ENCODE results near the gene RINL. TPM values are rescaled to one million over a fixed set of nuclear protein-coding genes. Genes with fewer than 3 reads are reported as not detected.
"Not testable (repeated sequence)": the region's sequence is repeated elsewhere in the genome, so short reads cannot be mapped to it uniquely, and the experiment has no call there.

Gene RINL
- total RNA-seq, 1 donor from 2014 or later: 8.3 TPM

DNA sequence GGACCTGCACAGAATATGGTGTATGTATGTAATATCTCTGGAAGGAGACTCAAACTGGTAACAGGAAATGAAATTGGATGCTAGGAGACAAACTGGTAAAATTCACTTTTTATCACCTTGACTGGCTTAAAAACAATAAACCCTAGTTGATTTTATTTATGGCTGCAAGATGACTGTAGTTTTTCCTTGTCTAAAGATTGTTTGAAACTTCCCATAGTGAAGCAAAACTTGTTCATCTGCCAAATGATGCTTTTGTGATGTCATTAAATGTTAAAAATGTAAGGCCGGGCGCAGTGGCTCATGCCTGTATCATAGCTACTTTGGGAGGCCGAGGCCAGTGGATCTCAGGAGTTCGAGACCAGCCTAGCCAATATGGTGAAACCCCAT, 44.0 kb downstream of the RINL start:
- DNase-seq: no peak

DNA sequence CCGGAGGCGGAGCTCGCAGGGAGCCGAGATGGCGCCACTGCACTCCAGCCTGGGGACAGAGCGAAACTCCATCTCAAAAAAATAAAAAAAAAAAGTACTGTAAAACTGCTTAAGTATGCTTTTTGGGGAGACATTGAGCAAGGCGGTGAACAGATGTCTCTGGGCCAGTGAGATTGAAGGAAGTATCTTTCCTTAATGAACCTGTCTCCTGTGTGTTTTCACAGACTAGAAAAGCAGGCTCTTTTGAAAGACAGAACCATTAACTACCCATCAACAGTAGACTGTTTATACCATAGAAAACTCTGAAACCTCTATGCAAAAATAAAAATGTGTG, 45.0 kb downstream of the RINL start:
- no peak for DNase-seq

DNA sequence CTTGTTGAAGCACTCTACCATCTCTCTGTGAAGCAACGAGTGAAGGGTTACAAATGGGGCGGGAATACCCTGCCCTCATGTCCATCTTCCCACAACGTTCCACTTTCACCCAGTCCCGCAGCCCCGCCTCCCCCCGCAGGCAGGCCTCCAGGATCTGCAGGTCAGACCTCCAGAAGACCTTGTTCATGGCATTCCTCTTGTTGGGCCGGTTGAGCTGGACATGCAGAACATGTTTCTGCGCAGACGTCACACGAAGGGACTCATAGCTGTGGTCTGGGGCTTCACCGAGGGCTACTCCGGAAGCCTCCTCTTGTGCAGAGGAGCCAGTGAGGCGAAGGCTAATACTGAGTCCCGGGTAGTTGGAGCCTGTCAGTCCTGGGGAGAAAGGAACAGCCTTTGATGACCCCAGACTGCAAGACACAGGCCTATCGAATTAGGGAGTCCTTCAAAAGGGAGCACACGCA, 46.9 kb downstream of the RINL start:
- peak; percentile 66 for DNase-seq

DNA sequence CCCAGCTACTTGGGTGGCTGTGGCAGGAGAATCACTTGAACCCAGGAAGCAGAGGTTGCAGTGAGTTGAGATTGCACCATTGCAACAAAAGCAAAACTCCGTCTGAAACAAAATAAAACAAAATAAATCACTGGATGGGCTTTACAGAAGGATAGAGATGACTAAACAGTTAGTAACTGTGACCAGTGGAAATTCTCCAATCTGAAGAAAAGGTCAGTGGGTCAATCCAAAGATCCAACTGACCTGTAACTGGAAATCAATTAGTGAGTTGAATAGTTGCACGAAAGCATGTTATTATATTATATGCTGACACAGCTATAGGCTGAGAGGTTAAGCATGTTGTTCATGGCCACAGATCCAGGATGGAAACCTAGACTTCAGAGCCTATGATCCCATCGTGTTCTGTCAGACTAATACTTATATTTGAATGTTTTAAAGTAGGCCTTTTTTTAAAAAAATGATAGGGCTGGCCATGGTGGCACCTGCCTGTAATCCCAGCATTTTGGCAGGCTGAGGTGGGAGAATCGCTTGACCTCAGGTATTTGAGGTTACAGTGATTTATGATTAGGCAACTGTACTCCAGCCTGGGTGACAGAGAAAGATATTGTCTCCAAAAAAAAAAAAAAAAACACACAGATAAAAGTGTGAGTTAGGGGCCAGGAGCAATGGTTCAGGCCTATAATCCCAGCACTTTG, 47.9 kb downstream of the RINL start:
- no peak for DNase-seq

DNA sequence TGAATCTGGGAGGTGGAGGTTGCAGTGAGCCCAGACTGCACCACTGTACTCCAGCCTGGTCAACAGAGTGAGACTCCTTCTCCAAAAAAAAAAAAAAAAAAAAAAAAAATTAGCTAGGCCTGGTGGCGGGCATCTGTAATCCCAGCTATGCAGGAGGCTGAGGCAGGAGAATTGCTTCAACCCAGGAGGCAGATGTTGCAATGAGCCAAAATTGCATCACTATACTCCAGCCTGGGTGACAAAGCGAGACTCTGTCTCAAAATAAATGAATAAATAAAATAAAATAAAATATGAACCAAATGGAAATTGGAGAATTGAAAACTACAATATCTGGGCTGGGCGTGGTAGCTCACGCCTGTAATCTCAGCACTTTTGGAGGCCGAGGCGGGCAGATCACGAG, 48.9 kb downstream of the RINL start:
- not testable (repeated sequence) for DNase-seq

DNA sequence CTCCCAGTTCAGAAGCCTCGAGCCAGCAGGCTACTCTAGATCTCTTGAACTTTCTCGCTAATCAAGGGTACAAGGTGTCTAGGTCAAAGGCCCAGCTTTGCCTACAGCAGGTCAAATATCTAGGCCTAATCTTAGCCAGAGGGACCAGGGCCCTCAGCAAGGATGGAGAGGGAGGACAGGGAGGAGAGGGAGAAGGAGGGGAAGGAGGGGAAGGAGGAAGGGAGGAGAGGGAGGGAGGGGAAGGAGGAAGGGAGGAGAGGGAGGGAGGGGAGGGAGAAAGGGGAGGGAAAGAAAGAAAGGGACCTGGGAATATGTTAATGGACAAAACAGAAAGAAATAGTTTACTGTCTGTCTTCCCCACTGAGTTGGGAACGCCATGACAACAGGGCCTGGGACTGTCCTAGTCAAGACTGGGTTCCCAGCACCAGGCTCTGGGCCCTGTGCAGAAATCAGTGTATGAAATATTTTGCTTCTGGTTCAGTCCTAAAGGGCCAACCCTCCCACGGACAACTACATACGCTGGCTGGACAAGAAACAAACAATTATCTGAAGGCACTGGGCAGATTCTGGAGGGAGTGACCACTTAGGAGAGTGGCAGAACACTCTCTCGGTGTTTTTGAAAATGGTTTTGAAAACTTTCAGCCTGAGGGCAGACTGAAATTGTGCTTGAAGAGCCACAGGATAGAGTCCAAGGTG, 51.1 kb downstream of the RINL start:
- no peak for DNase-seq

DNA sequence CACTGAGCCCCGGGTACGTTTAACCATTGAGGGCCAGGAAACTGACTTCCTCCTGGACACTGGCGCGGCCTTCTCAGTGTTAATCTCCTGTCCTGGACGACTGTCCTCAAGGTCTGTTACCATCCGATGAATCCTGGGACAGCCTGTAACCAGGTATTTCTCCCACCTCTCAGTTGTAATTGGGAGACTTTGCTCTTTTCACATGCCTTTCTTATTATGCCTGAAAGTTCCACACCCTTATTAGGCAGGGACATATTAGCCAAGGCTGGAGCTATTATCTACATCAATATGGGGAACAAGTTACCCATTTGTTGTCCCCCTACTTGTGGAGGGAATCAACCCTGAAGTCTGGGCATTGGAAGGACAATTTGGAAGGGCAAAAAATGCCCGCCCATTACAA, 52.1 kb downstream of the RINL start:
- not testable (repeated sequence) for DNase-seq

DNA sequence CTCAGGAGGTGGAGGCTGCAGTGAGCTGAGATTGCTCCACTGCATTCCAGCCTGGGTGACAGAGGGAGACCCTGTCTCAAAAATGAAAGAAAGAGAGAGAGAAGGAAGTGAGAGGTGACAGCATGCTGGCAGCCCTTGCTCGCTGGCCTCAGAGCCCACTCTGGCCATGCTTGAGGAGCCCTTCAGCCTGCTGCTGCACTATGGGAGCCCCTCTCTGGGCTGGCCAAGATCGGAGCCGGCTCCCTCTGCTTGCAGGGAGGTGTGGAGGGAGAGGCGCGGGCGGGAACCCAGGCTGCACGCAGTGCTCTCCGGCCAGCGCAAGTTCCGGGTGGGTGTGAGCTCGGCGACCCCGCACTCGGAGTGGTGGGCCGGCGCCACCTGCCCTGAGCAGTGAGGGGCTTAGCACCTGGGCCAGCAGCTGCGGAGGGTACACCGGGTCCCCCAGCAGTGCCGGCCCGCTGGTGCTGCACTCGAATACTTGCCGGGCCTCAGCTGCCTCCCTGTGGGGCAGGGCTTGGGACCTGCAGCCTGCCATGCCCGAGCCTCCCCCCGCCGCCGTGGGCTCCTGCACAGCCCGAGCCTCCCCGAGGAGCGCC, 56.7 kb downstream of the RINL start:
- DNase-seq: not testable (repeated sequence)

DNA sequence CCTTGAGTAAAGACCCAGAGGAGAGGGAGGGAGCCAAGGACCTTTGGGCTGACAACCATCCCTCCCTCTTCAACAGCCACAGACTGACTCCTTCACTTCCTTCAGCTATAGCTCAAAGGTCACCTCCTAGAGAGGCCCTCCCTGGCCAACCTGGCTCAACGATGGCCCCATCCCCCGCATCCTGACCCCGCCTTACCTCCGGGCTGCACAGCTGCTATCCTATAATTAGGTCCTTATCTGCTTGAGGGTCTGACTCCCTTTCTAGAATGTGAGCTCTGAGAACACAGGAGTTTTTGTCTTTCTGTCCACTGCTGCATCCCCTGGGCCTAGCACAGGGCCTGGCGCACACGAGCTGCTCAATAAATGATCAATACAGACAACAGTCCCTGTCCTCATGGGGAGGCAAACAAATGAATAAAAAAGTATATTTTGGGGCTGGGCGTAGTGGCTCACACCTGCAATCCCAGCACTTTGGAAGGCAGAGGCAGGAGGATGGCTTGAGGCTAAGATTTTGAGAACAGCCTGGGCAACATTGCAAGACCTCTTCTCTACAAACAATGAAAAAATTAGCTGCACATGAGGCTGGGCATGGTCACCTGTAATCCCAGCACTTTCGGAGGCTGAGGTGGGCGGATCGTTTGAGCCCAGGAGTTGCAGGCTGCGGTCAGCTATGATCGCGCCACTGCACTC, 58.7 kb downstream of the RINL start:
- DNase-seq: no peak

Other genes starting within 250 kb of the RINL start
- gene ACTN4, start 230.6 kb downstream of the RINL start, total RNA-seq: 315 and 728 TPM in 2 replicates
- gene CAPN12, start 133.8 kb downstream of the RINL start, total RNA-seq: 0.05 TPM in 1 of 2 replicates, not detected in the other
- not detected in 2 replicates for gene LGALS7, start 104.8 kb downstream of the RINL start, total RNA-seq
- gene LGALS7B, start 89.1 kb downstream of the RINL start, total RNA-seq: 1.4 TPM in 1 of 2 replicates, not detected in the other
- not detected in 2 replicates for gene LGALS4, start 65.3 kb downstream of the RINL start, total RNA-seq
- gene ECH1, start 46.5 kb downstream of the RINL start, total RNA-seq: 27.6 and 32.0 TPM in 2 replicates
- gene HNRNPL, start 28.3 kb downstream of the RINL start, total RNA-seq: 293 and 327 TPM in 2 replicates
- 118 and 122 TPM in 2 replicates for gene SIRT2, start 21.3 kb upstream of the RINL start, total RNA-seq
- gene NFKBIB, start 21.7 kb upstream of the RINL start, total RNA-seq: 10.9 and 21.0 TPM in 2 replicates
- not detected in 2 replicates for gene CCER2, start 33.9 kb upstream of the RINL start, total RNA-seq
- gene SARS2, start 52.5 kb upstream of the RINL start, total RNA-seq: 16.7 and 22.2 TPM in 2 replicates
- gene MRPS12, start 52.7 kb upstream of the RINL start, total RNA-seq: 47.5 and 52.8 TPM in 2 replicates
- gene FBXO17, start 97.5 kb upstream of the RINL start, total RNA-seq: 15.6 and 17.9 TPM in 2 replicates
- 0.98 and 1.5 TPM in 2 replicates for gene FBXO27, start 154.3 kb upstream of the RINL start, total RNA-seq
- gene ACP7, start 206.1 kb upstream of the RINL start, total RNA-seq: 0.19 TPM in 1 of 2 replicates, not detected in the other
- 5.8 and 17.4 TPM in 2 replicates for gene PAK4, start 247.5 kb upstream of the RINL start, total RNA-seq

All from dermis blood vessel endothelial cell (primary cell).